Panc1 (cell line): ENCODE data around the gene TMEM97. TPM values are rescaled to one million over a fixed set of nuclear protein-coding genes. Genes with fewer than 3 reads are reported as not detected.

Experiments
- ATAC-seq: fragments of 200-7000 bp; cut with Tn5 transposase; 2 replicates; pipeline ENCODE4 v1.9.1; 2020; ENCODE audit warnings: mild to moderate bottlenecking, moderate library complexity
- BruUV-seq: library from RNA; stranded (reverse); fragments of 400-500 nt; replicated peaks from 2 replicates; lab custom pipeline; 2021; lab: Mats Ljungman, UMichigan
- CTCF ChIA-PET: fragments of 300-600 bp; sonication (Branson Sonifier 250); formaldehyde crosslinking; loops from one replicate; lab custom pipeline; 2022; ENCODE audit warnings: antibody characterized with exemption; lab: Charles Lee
- POLR2A ChIA-PET: fragments of 300-600 bp; sonication (Branson Sonifier 250); formaldehyde crosslinking; loops from one replicate; lab custom pipeline; 2022; ENCODE audit warnings: antibody characterized with exemption; lab: Charles Lee
- DNase-seq: peaks from one replicate; pipeline ENCODE4 v3.0.0-alpha.2; 2010; ENCODE audit warnings: low read depth, low spot score
- H3K27ac ChIP-seq: 2 replicates; pipeline ENCODE4 v1.5.1; 2011; ENCODE audit warnings: mild to moderate bottlenecking, low read length, inconsistent platforms
- H3K27me3 ChIP-seq: fragments of 200-500 bp; sonication (Bioruptor generic); 2 replicates; pipeline ENCODE4 v1.6.0; 2014; ENCODE audit warnings: low read length, inconsistent platforms; ENCODE audit not compliant: control insufficient read depth, insufficient read depth
- H3K36me3 ChIP-seq: fragments of 200-500 bp; sonication (Bioruptor generic); 2 replicates; pipeline ENCODE4 v1.5.1; 2014; ENCODE audit warnings: inconsistent platforms, mild to moderate bottlenecking, low read length, moderate library complexity; ENCODE audit not compliant: control insufficient read depth, insufficient read depth
- H3K4me1 ChIP-seq: 2 replicates; pipeline ENCODE4 v1.5.1; 2011; ENCODE audit warnings: inconsistent platforms, mild to moderate bottlenecking, low read length, moderate library complexity; ENCODE audit not compliant: control insufficient read depth, insufficient read depth
- H3K4me3 ChIP-seq, 2 experiments: 2 replicates each; pipeline ENCODE4 v1.5.1; 2011 to 2012; ENCODE audit warnings: low read depth in 2 of 2, low read length in 2 of 2, mild to moderate bottlenecking in 2 of 2, inconsistent platforms in 1 of 2, moderate library complexity in 1 of 2
- H3K9me3 ChIP-seq: fragments of 200-500 bp; sonication (Bioruptor generic); 2 replicates; pipeline ENCODE4 v1.5.1; 2014; ENCODE audit warnings: low read depth, mild to moderate bottlenecking, inconsistent platforms, low read length, moderate library complexity; ENCODE audit not compliant: control insufficient read depth, insufficient read depth
- CTCF ChIP-seq: fragments of 450-650 bp; IDR thresholded peaks from 2 replicates; pipeline ENCODE4 v1.5.1; 2017; ENCODE audit warnings: mild to moderate bottlenecking
- POLR2AphosphoS5 ChIP-seq: IDR thresholded peaks from 2 replicates; pipeline ENCODE4 v1.6.1; 2012; ENCODE audit warnings: mild to moderate bottlenecking, low read depth, low read length, moderate library complexity
- SIN3A ChIP-seq: IDR thresholded peaks from 2 replicates; pipeline ENCODE4 v1.6.1; 2012; ENCODE audit warnings: low read depth, mild to moderate bottlenecking, low read length, moderate library complexity, borderline replicate concordance; ENCODE audit not compliant: insufficient read depth
- TCF7L2 ChIP-seq: IDR thresholded peaks from 2 replicates; pipeline ENCODE4 v1.6.1; 2011; ENCODE audit warnings: mild to moderate bottlenecking, low read depth, low read length, inconsistent platforms
- in situ Hi-C: cut with HindIII; loops from 2 replicates; pipeline ENCODE4 v1.10.0; 2016; ENCODE audit warnings: low sequenced_read_pairs, low pct_unique_long_range_greater_than_20kb
- intact Hi-C: fragments of 100-400 bp; cut with micrococcal nuclease; formaldehyde crosslinking; loops from one replicate; pipeline ENCODE4 v1.10.0; 2022; ENCODE audit not compliant: unreplicated experiment
- total RNA-seq: library from RNA; stranded (reverse); gene quantifications from one replicate; pipeline ENCODE4 v1.2.1, GENCODE V29; 2021; ENCODE audit not compliant: unreplicated experiment
- TF ChIP-seq, protein P1 (sequence below), 2 experiments: IDR thresholded peaks; 2 replicates each; pipeline ENCODE4 v1.6.1; 2011 to 2012; ENCODE audit warnings: low read depth in 2 of 2, control low read depth in 1 of 2, low read length in 1 of 2, mild to moderate bottlenecking in 1 of 2, moderate library complexity in 1 of 2; ENCODE audit not compliant: insufficient read depth in 1 of 2

TMEM97 gene
- total RNA-seq, 1 experiment from 2014 or later: 78.7 TPM

DNA sequence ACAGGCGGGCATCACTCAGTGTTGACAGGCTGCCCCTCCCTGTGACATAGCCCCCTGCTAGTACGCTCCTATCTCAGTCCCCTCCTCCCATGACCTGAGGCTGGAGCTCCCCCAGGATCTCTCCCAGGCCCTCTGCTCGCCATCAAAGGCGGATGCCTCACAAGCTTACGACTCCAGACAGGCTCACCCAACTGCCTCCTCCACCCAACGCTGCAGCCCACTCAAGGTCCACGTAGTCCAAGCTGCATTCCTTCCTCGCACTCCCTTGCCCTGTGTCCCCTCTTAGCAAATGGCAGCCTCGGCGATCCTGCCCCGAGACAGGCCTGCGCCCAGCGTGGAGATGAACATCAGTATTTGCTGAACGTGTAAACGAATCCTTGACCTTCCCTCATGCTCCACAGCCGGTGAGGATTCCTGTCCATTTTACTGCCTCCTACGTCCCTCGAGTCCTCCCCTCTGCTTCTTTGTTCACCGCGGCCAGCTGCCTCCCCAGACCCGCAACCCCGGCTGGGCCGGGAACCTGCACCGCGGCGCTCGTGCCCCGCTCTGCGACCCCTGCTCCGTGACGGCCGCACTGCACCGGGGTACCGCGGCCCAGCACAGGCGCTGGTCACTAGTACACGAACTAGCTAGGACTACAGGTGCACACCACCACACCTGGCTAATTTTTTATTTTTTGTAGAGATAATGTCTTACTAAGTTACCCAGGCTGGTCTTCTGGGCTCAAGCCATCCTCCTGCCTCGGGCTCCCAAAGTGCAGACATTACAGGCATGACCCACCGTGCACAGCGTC is 838 bp upstream of the TMEM97 start:
- peak overlapping the region; percentile 79 to 95 for H3K4me3 ChIP-seq
- BruUV-seq: no TSS peak
- H3K27me3 ChIP-seq: no peaks in the 10 kb centered on the region
- H3K36me3 ChIP-seq: no peaks in the 10 kb centered on the region
- peaks cover 23% of the 10 kb centered on the region for H3K4me1 ChIP-seq
- TF ChIP-seq, protein P1, sequence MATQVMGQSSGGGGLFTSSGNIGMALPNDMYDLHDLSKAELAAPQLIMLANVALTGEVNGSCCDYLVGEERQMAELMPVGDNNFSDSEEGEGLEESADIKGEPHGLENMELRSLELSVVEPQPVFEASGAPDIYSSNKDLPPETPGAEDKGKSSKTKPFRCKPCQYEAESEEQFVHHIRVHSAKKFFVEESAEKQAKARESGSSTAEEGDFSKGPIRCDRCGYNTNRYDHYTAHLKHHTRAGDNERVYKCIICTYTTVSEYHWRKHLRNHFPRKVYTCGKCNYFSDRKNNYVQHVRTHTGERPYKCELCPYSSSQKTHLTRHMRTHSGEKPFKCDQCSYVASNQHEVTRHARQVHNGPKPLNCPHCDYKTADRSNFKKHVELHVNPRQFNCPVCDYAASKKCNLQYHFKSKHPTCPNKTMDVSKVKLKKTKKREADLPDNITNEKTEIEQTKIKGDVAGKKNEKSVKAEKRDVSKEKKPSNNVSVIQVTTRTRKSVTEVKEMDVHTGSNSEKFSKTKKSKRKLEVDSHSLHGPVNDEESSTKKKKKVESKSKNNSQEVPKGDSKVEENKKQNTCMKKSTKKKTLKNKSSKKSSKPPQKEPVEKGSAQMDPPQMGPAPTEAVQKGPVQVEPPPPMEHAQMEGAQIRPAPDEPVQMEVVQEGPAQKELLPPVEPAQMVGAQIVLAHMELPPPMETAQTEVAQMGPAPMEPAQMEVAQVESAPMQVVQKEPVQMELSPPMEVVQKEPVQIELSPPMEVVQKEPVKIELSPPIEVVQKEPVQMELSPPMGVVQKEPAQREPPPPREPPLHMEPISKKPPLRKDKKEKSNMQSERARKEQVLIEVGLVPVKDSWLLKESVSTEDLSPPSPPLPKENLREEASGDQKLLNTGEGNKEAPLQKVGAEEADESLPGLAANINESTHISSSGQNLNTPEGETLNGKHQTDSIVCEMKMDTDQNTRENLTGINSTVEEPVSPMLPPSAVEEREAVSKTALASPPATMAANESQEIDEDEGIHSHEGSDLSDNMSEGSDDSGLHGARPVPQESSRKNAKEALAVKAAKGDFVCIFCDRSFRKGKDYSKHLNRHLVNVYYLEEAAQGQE (IDR thresholded peaks at IDR 0.05; ENCODE audit: insufficient read depth in 1 of 2, low read depth in 2 of 2, low read length in 1 of 2): no peak
- TF ChIP-seq POLR2AphosphoS5: no peak
- TF ChIP-seq TCF7L2: no peak
- no peak for TF ChIP-seq CTCF
- TF ChIP-seq SIN3A: no peak
- intact Hi-C loops: no loop called here
- in situ Hi-C loops: no loop called here
- no peaks in the 10 kb centered on the region for H3K9me3 ChIP-seq
- no peak for DNase-seq
- ATAC-seq: peak; percentile 33
- ChIA-PET POLR2A (interaction anchor here (2.1 kb wide), 1 partner anchor 17 kb away, joined by 8 read pairs; the partner anchor contains the start of genes IFT20 and TNFAIP1), CTCF (no interaction called here)
- peak overlapping the region; percentile 82 for H3K27ac ChIP-seq

DNA sequence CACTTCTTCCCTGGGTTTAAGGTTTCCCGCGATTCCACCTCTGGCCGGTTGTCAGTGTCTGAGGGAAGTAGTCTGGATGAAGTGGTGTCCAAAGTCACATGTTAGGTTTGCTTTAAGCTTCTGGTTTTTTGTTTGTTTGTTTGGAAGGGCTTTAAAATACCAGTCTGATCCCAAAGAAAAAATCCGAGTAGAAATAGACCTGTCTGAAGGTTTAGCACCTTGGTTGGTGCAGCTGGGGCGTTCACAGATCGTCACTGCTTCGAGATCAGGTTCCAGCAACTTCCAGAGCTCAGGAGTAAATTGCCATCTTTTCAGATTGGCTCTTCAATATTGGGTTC is 567 bp downstream of the TMEM97 start:
- H3K9me3 ChIP-seq: no peaks in the 10 kb centered on the region
- in situ Hi-C loops (no loop called here), intact Hi-C loops (no loop called here)
- no peak for DNase-seq
- H3K4me3 ChIP-seq: peak overlapping the region; percentile 79 to 95
- ChIA-PET POLR2A (interaction anchor here (2.1 kb wide), 1 partner anchor 16 kb away, joined by 8 read pairs; the partner anchor contains the start of genes IFT20 and TNFAIP1), CTCF (interaction anchor here (0.6 kb wide), 1 partner anchor 28 kb away, joined by 3 read pairs; no protein-coding TSS in a partner anchor)
- H3K27me3 ChIP-seq: no peaks in the 10 kb centered on the region
- TF ChIP-seq, protein P1 (IDR thresholded peaks at IDR 0.05; ENCODE audit: insufficient read depth in 1 of 2, low read depth in 2 of 2, low read length in 1 of 2): no peak
- TF ChIP-seq TCF7L2 (no peak), SIN3A (no peak), POLR2AphosphoS5 (no peak), CTCF (no peak)
- peaks cover 23% of the 10 kb centered on the region for H3K4me1 ChIP-seq
- no TSS peak for BruUV-seq
- peak overlapping the region; percentile 95 for H3K27ac ChIP-seq
- ATAC-seq: no peak
- H3K36me3 ChIP-seq: no peaks in the 10 kb centered on the region
